Heart left ventricle (tissue), 13 donors: ENCODE data around the gene LRIG1.

Source experiments
- CTCF ChIP-seq, 12 donors: fragments of 200-600 bp; sonication (generic) in 4 of 12; IDR thresholded peaks; one replicate each; pipeline versions ENCODE4 v1.5.0 to v1.8.0; 2018 to 2022; ENCODE audit warnings: antibody characterized with exemption in 12 of 12, mild to moderate bottlenecking in 5 of 12
- POLR2A ChIP-seq, 2 donors: fragments of 450-650 bp; IDR thresholded peaks; one replicate each; pipeline ENCODE4 v1.6.1; 2017; ENCODE audit warnings: antibody characterized with exemption in 2 of 2, mild to moderate bottlenecking in 2 of 2, moderate library complexity in 2 of 2
- donor health status: ischemic (EF 13 %, LVEDD 7.1; RV severe dilation, severe dysfunction).
- donor health status: DM: no; HTN: yes; CAD: no.
- donor health status: DM: no; HTN: no; CAD: no.
- donor health status: ischemic (EF 25% LVEDD 6.9; RV normal size, moderate dysfunction).
- donor health status: ischemic (EF 25% LVEDD 5.7; RV mildly dilated, moderate dysfunction).
- donor health status: ischemic (EF 35%, LVEDD 5.7; RV mildly dilated, moderate dysfunction).
- donor health status: nonischemic (EF 11% LVEDD 7.7; RV severe dilation, severe dysfunction).
- donor health status: DM: yes; HTN: yes; CAD: no.
- donor health status: PGD.
- donor health status: ischemic (EF 29% LVEDD 5.4; RV normal size, mild dysfunction).
- donor health status: nonischemic (EF 23%, LVEDD 6.1; RV moderate dilation, normal function).

GRCh38 chr3:66463730-66464511 lies 36.9 kb downstream of the LRIG1 start:
- TF ChIP-seq POLR2A (IDR thresholded peaks at IDR 0.05) = no peak
- TF ChIP-seq CTCF (IDR thresholded peaks at IDR 0.05) = no peak
